GM21367 (cell line): ENCODE measurements around the gene EXOC6B.
"Not testable (repeated sequence)": the region's sequence is repeated elsewhere in the genome, so short reads cannot be mapped to it uniquely, and the experiment has no call there.

Source experiments
- ATAC-seq: cut with Tn5 transposase; IDR thresholded peaks from one replicate; pipeline ENCODE4 v1.9.1; 2021; ENCODE audit not compliant: unreplicated experiment

The EXOC6B gene

DNA sequence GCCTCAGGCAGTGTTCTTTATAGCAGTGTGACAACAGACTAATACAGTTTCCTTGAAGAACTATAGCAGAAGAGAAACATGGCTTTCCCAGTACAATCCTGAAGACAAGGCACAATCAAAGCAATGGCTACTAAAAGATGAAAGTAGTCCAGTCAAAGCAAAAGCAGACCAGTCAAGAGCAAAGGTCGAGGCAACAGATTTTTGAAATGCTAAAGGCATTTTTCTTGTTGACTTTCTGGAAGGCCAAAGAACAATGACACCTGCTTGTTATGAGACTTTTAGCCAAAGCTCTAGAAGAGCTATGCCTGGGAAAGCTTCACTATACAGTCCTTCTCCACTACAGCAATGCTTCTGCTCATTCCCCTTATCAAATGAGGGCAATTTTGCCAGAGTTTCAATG, 269.9 kb downstream of the EXOC6B start:
- no peak for ATAC-seq

DNA sequence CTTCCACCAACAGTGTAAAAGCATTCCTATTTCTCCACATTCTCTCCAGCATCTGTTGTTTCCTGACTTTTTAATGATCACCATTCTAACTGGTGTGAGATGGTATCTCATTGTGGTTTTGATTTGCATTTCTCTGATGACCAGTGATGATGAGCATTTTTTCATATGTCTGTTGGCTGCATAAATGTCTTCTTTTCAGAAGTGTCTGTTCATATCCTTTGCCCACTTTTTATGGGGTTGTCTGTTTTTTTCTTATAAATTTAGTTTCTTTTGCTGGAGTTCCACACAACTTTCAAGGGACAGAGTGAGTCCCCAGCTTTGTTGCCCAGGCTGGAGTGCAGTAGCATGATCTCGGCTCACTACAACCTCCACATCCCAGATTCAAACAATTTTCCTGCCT, 270.5 kb downstream of the EXOC6B start:
- ATAC-seq = not testable (repeated sequence)

GRCh38 chr2:72554910-72555309, 270.9 kb downstream of the EXOC6B start:
- not testable (repeated sequence) for ATAC-seq

- no peak for ATAC-seq
Observed at GRCh38 chr2:72554381-72554780, 271.5 kb downstream of the EXOC6B start.

- ATAC-seq = no peak
Observed at GRCh38 chr2:72548081-72548764, 277.6 kb downstream of the EXOC6B start.

DNA sequence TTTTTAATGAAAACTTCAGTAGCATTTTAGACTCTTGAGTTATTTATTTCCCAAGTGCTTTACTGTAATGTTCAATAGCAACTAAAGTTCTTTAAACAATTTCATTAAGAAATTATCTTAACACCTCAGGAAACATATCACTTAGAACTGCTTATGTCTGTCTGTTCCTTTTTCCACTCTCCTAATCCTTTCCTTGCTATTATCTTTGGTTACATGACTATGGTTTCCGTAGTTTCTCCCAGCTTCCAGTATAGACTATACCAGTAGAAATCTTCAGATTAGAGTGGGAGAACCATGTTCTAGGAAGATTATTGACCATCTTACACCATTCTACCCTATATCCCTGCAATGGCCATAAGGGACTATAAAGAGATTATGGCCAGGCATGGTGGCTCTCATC, 280.0 kb downstream of the EXOC6B start:
- ATAC-seq = no peak

DNA sequence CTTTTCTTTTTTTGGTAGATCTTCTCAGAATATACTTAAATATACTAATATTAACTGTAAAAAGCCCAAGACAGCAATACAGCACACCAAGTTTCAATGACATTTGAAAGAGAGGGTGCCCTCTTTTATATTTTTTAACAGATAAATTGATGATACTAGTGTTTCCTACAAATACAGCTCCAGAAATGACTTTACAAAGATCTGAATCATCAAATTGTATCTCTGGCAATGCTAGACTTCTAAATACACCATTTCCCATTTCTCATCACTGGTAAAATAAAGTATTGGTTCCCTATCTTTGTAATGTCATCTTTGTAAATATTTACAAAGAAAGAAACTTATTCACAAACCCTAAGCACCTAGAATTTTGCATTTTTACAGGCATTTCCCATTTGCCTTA, 281.3 kb downstream of the EXOC6B start:
- ATAC-seq = no peak

GRCh38 chr2:72543497-72544216, 282.2 kb downstream of the EXOC6B start:
- ATAC-seq = no peak

- no peak for ATAC-seq
Observed at GRCh38 chr2:72539071-72539552, 286.7 kb downstream of the EXOC6B start.

DNA sequence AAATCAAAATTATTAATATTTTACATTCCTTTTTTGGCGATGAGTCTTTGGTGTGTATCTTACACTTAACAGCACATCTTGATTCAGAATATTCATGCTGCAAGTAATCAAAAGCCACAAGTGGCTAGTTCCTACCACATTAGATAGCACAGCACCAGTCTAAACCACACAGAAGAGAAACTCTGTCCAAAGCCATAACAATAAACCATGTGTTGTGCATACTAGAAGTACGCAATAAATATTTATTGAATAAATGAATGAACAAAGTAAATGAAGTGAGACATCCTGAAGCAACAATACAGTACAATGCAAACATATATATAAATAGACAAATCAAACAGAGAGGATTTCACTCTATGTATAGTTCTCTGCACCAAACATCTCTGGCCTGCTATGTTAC, 287.3 kb downstream of the EXOC6B start:
- no peak for ATAC-seq

GRCh38 chr2:72535586-72535985, 290.2 kb downstream of the EXOC6B start:
- not testable (repeated sequence) for ATAC-seq

DNA sequence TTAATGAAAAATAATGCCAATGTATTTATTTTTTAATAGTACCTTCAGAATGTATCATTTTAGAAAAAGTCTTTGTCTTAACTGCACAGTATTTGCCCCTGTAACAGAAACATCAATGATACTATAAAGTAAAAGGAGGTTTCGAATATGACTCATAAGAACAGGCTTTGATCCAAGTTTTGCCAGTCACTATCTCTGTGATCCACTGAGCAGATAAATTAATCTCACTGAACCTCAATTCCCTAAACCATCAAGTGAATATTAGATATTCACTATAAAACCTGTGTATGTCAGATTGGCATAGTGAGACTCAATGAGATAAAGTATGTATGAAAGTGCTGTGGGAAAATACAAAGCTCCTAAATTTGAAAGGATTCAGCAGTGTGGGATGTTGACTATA, 292.1 kb downstream of the EXOC6B start:
- ATAC-seq = no peak

DNA sequence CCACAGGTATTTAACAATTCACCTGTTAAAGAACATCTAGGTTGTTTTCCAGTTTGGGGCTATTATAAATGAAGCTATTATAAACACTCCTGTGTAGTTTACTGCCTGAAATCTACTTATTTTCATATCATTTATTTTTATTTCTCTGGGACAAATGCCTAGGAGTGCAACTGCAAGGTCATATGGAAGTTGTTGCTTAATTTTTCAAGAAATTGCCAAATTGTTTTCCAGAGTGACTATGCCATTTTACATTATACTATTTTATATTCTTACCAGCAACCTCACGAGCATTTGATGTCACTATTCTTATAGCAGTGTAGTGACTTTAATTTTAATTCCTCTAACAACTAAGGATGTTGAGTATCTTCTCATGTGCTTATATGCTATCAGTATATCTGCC, 298.4 kb downstream of the EXOC6B start:
- ATAC-seq = no peak

DNA sequence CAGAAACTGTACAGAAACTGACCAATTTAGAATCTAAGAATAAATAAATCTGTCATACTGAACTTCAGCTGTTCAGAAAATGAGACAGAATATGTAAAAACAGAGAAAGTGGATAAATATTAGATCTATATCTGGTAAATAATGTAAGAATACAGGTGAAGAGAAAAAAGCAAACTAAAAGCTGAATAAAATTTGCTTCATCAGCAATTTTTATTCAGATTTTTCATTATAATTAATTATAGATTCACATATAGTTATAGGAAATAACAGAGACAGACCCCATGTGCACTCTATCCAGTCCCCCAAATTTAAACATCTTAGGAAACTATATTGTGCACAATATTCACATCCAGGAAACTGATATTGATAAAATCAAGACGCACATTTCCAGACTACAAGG, 299.2 kb downstream of the EXOC6B start:
- no peak for ATAC-seq

DNA sequence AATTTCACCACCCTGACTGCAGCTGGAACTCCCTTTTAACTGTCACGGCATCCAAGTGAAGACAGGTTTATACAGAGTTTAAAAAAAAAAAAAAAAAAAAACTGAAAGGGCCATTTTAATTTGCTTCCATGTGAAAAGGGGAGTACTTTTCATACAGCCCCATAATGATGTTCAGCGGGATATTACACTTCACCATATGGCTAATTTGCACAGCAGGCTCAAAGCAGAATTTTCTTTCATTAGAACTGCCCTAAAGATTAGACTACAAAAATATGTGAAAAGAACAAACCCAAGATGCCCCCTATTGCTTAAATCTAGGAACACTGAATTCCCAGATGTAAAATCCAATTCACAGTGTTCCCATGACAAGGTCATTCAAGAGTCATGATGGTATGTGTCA, 301.8 kb downstream of the EXOC6B start:
- no peak for ATAC-seq

GRCh38 chr2:72515696-72516095, 310.1 kb downstream of the EXOC6B start:
- ATAC-seq = no peak

DNA sequence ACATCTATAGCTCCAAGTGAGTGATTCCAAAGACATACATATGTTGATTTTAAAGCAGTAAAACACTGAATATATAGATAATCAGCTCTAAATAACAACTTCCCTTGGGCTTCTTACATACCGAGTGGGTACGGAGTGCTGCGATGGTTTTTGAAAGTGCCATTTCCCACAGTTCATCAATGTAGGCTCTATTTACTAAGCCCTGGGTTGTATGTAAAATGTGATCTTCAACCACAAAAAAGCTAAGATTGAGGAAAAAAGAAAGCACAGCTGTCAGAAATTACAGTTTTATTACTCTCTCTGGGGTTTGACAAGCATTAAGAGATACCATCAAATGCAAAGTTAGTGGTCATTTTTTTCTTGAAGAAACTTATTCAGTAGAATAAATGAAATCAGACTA, 312.8 kb downstream of the EXOC6B start:
- ATAC-seq = no peak

DNA sequence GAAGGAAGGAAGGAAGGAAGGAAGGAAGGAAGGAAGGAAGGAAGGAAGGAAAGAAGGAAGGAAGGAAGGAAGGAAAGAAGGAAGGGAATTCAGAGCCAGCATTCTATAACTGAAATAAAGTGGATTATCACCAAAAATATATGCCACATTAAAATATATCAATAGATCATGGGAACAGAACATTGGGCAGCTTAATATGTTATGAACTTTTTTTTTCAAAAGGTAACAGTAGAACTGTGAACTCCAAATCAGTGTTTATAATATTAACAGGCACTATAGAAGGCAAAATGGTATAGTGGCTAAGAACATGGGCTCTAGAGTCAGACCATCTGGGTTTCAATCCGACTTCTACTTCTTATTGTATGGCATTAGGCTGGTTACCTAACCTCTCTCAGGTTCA, 313.5 kb downstream of the EXOC6B start:
- no peak for ATAC-seq

DNA sequence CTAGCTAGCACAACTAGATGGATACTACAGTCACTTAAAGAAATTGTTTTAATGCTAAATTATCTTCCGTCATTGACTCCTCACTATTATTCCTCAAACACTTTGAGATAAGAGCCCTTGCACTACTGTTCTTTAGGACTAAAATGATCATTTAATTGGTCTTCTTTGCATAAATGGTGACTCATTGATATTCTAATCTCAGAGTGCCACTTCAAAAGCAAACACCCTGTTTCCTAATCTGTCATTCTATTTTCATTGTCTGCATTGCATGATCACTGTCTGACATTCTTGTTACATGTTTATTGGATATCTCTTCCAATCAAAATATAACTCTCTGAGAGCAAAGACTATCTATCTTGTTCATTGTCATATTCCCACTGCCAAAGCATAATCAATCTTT, 313.9 kb downstream of the EXOC6B start:
- ATAC-seq = no peak

DNA sequence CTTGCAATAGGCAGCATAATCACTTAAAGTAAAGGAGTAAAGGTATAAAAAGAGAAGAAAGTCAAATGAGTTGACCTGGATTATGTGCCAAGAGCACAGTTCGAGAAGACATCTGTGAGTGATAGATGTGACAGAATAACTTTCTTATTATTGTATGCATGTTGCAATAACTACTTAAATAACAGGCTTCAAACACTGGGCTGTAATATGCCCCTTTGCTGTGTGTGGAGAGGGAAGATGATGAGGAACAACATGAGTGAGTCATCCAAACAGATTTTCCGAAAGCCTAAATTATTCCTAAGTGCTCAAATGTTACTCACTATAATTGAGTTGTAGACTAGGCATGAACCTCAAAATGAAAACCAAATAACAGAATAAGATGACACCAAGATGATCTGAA, 328.1 kb downstream of the EXOC6B start:
- no peak for ATAC-seq

GRCh38 chr2:72496479-72496878, 329.4 kb downstream of the EXOC6B start:
- ATAC-seq = no peak

GRCh38 chr2:72494392-72494791, 331.4 kb downstream of the EXOC6B start:
- no peak for ATAC-seq

DNA sequence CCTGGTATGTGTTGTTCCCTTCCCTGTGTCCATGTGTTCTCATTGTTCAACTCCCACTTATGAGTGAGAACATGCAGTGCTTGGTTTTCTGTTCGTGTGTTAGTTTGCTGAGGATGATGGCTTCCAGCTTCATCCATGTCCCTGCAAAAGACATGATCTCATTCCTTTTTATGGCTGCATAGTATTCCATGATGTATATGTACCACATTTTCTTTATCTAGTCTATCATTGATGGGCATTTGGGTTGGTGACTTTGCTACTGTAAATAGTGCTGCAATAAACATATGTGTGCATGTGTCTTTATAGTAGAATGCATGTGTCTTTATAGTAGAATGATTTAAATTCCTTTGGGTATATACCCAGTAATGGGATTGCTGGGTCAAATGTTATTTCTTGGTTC, 341.2 kb downstream of the EXOC6B start:
- not testable (repeated sequence) for ATAC-seq
